Activated CD4-positive, alpha-beta T cell treated with anti-CD3 and anti-CD28 coated beads, Interleukin-2, Interleukin-6, amounts not matched to agents 100 ng/mL and 50 ng/mL, durations not matched to agents 16 hours and 8 hours (primary cell): ENCODE results near the gene ARHGEF10L.
"Not testable (repeated sequence)": the region's sequence is repeated elsewhere in the genome, so short reads cannot be mapped to it uniquely, and the experiment has no call there.

Source experiments
- DNase-seq: peaks from one replicate; pipeline ENCODE4 v3.0.0-alpha.2; 2020

ARHGEF10L gene, protein sequence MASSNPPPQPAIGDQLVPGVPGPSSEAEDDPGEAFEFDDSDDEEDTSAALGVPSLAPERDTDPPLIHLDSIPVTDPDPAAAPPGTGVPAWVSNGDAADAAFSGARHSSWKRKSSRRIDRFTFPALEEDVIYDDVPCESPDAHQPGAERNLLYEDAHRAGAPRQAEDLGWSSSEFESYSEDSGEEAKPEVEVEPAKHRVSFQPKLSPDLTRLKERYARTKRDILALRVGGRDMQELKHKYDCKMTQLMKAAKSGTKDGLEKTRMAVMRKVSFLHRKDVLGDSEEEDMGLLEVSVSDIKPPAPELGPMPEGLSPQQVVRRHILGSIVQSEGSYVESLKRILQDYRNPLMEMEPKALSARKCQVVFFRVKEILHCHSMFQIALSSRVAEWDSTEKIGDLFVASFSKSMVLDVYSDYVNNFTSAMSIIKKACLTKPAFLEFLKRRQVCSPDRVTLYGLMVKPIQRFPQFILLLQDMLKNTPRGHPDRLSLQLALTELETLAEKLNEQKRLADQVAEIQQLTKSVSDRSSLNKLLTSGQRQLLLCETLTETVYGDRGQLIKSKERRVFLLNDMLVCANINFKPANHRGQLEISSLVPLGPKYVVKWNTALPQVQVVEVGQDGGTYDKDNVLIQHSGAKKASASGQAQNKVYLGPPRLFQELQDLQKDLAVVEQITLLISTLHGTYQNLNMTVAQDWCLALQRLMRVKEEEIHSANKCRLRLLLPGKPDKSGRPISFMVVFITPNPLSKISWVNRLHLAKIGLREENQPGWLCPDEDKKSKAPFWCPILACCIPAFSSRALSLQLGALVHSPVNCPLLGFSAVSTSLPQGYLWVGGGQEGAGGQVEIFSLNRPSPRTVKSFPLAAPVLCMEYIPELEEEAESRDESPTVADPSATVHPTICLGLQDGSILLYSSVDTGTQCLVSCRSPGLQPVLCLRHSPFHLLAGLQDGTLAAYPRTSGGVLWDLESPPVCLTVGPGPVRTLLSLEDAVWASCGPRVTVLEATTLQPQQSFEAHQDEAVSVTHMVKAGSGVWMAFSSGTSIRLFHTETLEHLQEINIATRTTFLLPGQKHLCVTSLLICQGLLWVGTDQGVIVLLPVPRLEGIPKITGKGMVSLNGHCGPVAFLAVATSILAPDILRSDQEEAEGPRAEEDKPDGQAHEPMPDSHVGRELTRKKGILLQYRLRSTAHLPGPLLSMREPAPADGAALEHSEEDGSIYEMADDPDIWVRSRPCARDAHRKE (N-terminal part only)

DNA sequence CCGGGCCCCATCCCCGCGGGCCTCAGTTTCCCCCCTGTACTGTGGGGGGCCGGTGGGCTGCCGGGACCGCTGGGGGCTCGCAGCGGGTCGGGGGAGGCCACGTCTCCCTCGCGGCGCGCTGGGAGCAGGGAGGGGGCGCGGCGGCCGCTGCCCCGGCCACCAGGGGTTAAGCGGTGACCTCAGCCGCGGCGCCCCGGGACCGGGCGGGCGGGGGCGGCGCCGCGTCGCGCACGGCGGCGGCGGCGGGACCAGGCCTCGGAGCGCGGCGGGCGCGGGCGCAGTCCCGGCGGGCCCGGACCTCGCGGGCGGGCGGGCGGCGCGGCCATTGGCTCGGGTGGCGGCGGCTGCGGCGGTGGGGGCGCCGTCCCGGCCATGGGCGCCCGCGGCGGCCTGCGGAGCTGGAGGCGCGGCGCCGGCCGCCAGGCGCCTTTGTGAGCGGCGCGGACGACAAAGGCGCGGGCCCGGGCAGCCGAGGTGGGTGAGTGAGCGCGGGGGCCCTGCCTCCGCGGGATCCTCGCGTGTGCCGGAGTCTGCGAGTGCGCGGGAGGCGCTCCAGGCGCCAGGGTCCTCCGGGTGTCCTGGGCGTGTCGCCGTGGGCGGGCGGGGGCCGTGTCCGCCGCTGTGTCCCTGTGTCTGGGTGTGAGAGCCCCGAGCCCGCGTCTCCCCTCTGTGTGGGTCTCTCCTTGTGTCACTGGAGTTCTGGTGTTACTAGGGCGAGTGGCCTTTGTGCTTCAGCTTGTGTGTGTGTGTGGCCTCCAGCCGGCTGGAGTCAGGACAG, at the start of gene ARHGEF10L:
ARHGEF10L (plus strand) TSS at position 222 of the 778 bp plus-strand sequence. CDS start 40,898 bp downstream, outside the sequence.
- DNase-seq, result no peak

DNA sequence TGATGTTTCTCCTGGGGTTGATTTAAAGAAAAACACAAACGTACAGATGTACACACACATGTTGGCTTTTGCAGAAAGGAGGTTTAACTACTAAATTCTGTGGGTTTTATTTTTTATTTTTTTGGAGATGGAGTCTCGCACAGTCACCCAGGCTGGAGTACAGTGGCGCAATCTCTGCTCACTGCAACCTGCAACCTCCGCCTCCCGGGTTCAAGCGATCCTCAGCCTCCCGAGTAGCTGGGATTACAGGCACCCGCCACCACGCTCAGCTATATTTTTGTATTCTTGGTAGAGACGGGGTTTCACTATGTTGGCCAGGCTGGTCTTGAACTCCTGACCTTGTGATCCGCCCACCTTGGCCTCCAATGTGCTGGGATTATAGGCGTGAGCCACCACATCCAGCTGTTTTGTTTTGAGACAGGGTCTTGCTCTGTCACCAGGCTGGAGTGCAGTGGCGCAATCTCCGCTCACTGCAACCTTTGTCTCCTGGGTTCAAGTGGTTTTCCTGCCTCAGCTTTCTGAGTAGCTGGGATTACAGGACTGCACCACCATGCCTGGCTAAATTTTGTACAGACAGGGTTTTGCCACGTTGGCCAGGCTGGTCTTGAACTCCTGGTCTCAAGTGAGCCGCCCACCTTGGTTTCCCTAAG, 49.6 kb upstream of the ARHGEF10L start:
- DNase-seq, result not testable (repeated sequence)

DNA sequence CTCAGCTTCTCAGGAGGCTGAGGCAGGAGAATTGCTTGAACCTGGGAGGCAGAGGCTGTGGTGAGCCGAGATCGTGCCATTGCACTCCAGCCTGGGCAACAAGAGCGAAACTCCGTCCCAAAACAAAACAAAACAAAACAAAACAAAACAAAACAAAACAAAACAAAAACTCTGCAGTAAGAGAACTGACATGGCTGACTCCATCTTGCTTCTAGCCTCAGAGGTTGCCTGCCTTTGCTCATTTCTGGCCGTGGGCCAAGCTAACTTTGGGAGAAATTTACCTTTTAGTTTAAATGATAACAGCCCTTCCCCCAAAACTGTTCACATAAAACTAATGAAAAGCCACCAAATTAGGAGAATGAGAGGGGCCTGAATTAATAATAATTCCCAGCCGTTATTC, 48.8 kb upstream of the ARHGEF10L start:
- not testable (repeated sequence) for DNase-seq

DNA sequence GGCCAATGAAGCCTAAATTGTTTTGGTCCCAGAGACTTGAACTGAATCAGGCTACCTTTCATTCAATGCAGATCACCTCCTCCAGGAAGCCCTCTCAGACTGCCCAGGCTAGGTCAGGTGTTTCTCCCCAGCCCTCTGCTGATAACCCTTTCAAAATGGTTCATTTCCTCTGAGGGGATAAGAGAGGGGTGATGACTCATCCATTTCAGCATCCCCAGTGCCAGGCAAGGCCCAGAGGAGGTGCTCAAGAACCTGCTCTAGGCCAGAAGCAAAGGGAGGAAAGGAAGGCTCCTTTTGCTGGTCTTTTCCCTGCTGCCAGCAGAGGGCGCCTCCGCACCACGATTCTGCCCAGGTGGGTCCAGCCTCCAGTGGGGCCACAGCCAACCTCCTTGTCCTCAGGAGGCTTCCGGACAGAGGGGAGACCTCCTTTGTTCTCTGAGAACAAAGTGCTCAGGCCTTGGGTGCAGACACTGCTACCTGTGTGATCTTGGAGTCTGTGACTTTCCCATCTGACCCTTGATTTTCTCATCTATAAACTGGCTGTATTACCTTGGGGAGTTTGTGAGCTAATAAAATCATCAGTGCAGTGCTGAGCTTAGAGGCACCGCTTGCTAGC, 45.3 kb upstream of the ARHGEF10L start:
- DNase-seq, result peak; percentile 82

DNA sequence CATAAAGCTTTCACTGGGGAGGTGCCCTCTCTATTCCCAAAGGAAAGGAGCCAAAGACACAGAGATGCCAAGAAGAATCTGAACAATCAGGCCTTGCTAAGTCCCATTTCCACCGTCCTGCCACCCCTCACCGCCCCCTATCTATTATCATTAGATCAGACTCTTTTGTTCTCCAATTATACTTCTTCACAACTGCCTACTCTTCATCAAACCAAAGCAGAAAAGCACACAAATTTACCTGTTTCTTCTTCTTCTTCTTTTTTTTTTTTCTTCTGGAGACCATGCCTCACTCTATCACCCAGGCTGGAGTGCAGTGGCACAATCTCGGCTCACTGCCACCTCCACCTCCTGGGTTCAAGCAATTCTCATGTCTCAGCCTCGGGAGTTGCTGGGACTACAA, 43.1 kb upstream of the ARHGEF10L start:
- DNase-seq, result no peak

DNA sequence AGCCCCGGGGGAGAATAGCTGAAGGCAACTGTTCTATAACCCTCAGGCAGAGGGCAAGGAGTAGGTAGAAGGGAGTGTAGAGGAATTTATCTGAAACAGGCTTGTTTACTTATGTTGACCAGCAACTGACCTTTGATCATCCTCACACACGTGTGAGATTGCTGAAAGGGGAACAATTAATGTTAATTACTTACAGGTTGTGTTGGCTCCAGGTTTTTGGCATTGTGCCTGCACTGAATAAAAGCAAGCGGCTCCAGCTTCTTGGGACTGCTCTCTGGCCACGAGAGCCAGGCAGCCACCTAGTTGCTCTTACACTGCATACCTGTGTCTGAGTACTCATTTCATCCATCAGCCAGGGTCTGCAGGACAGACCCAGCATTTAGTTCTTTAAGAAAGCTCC, 41.3 kb upstream of the ARHGEF10L start:
- no peak for DNase-seq

DNA sequence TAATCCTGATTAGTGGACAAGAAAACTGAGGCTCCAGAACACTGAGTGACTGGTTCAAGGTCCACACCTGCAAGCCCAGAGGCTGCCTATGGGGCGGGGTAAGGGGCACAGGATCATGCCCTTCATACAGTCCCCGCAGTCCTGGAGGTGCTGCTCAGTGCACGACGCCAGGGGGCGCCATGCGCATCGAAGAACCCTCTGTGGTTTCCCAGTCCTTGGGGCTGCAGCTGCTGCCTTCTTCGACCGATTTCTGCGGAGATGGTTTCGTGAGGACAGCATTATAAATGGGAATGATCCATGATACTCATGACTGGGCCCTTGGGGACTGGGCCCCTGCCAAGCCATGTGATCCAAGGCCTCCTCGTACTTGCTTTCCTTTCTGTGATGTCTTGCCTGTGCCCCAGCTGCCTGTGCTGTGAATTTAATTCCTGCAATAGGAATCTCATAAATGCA, 37.1 kb upstream of the ARHGEF10L start:
- DNase-seq, result peak; percentile 75

DNA sequence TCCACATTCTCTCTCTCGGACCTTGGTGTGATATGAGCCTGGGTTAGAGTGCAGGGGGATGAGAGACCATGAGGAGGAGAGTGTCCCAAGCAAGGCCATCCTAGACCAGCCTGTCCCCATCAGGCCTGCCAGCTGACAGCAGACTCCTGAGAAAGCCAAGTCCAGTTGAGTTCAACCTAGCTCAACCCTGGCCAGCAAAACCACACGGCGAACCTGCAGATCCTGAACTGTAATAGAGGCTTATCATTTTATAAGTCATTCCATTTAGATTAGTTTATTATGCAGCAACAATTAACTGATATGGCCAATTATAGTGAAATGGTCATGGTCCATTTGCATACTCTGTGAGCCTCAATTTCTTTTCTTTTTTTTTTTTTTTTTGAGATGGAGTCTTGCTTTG, 36.4 kb upstream of the ARHGEF10L start:
- DNase-seq, result no peak

DNA sequence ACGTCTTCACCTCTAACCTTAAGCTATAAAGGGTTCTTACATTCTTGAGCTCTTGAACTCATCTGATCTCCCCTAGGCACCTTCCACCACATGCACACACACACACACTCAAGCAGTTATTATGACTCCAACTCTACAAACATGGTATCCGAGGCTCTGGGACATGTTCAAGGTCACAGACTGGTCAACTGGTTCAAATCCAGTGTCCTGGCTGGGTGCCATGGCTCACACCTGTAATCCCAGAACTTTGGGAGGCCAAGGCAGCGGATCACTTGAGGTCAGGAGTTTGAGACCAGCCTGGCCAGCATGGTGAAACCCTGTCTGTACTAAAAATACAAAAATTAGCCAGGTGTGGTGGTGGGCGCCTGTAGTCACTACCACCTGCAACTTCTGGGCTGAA, 32.3 kb upstream of the ARHGEF10L start:
- DNase-seq, result not testable (repeated sequence)

DNA sequence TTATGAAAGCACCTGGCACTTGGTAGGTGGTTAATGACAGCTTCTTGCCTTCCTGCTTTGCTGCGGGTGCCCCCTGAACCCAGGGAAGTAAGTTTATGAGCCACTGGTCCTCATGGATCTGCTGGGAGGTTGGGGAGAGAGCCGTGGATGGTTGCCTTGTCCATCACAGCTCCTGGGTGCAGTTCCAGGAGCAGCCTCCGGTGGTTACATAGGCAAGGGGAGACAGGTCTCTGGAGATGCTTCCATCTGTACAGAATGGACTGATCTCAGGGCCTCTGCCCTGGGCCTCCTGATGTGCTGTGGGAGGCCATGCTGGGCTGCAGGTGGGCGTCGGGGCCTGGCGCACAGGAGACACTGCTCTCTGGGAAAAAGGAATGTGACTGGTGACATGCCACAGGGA, 31.6 kb upstream of the ARHGEF10L start:
- DNase-seq, result no peak

DNA sequence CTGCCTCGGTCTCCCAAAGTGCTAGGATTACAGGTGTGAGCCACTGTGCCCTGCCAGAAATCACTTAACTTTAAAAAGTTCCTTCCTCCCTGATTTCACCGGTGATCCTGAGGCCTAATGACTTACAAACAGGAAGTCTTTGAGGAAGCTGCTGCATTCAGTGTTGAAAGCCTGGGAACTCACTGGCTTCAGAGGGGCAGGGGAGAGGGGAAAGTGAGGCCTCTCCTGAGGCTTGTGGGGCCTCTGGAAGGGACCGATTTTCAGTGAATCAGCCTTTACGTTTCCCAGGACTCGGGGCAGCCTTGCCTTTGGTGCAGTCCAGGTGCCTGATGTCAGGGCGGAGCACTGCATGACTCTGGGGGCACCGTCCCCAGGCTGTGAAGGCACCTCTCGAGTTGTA, 30.1 kb upstream of the ARHGEF10L start:
- no peak for DNase-seq

DNA sequence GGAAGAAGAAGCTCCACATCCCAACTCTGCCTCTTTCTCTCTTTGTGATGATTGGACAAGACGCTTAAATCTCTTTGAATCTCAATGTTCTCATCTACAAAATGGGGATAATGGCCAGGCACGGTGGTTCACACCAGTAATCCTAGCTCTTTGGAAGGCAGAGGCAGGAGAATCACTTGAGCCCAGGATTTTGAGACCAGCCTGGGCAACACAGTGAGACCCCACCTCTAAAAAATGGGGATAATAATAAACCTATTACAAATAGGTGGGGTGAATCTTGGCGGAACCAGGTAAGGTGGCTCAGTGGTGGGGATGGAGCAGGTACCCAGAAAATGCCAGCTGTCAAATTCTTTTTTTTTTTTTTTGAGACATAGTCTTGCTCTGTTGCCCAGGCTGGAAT, 29.4 kb upstream of the ARHGEF10L start:
- DNase-seq, result no peak

DNA sequence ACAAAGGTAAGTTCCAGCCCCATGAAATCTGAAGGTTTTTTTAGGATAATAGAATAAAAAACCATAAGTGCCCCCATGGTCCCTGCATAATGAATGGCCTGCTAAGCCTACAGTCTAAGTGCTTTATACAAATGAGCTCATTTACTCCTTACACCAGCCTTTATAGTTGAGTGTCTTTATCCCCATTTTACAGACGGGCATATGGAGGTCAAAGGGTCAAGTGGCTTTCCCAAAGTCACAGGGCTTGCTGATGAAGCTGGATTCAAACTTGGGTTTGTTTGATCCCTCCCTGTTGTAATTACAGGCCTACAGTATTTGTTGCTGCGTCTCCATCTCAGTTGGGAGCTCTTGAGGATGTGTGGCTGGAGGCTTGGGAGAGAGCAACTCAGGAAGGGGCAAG, 28.3 kb upstream of the ARHGEF10L start:
- no peak for DNase-seq

DNA sequence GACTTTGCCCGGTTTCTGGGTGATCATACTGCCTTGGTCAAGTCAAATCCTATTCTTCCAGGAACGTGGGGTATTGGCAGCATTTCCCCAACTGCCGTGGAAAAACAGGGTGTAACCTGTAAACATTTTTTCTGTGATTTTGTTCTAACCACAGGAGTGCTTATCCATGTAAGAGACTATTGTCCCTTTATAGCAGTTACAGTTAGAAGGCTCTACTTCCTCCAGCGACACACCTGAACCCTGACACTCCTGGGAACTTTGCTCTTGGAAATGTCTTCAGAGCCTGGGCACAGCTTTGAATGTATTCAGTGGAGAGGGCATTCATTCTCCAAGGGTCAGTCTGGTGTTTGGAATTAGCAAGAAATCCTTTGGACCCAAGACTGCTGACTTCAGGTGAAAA, 26.4 kb upstream of the ARHGEF10L start:
- no peak for DNase-seq

DNA sequence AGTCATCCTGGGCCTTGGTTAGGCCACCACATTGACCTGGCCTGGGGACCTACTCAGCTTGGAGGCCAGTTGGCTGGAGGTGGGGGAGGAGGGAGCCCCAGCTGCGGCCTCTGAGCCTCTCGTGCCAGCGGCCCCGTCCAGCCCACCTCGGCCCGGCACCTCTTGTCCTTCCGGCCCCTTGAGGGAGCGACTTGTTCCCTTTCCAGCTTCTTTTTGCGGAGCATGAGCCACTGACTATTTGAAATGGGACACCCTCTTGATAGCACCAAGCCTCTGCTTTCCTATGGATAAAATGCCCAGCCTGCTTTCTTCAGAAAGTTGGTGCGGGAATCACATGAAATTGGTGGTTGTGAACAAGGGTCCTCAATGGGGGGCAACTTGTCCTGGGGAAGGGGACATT, 24.7 kb upstream of the ARHGEF10L start:
- DNase-seq, result no peak

DNA sequence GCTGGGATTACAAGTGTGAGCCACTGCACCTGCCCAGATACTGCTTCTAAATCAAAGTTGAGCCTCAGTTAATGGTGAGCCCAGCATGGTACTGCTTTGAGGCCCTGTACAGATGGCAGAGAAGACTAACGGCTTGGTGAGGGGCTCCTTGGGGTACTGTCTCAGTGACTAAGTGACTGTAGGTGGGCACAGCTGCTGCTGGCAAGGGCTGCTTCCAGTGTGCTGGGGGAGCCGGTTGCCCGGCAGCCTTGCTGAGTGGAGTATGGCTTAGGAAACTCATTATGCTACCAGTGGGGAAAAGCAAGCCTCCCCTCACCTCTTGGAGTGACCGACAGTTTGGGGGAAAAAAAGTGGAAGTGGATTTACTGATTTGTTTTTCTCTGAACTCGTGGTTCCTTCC, 23.6 kb upstream of the ARHGEF10L start:
- DNase-seq, result no peak

DNA sequence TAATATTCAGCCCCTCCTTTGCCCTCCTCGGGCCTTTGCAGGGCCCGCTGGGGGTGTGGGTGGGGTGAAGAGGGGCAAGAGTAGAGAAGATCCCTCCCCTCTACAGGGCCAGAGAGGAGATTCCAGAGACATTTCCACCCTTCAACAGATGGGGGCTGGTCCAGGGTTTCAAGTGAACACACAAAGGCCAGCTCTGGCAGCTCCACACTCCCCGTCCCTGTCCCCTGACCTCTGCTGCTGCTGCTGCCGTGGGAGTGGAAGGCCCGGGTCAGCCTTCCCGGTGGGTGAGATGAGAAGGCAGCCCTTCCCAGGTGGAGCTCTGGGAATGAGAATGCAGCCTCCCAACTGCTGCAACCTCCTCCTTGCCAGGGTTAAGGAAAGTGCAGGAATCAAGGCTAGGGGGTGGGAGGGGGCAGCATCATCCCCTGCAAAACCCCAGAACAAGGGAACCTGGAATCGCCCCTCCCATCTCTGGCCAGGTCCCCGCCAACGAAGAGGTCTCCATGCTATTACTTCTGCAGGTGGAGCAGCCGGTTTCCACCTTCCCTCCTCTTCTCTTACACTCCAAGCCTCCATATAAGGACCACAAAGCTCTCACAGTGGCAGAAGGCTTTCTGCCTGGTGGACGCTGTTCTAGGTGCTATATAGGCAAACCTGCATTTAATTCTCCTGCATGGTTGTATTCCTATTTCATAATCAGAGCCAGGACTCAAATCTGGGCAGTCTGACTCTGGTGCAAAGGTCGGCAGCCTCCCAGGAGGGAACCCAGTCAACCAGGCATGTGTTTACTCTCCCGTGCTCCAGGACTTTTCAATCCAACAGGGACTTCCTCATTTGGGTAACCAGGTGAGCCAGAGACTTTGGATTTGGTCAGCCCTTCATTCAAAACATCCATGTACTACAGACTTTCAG, 22.9 kb upstream of the ARHGEF10L start:
- DNase-seq, result no peak

DNA sequence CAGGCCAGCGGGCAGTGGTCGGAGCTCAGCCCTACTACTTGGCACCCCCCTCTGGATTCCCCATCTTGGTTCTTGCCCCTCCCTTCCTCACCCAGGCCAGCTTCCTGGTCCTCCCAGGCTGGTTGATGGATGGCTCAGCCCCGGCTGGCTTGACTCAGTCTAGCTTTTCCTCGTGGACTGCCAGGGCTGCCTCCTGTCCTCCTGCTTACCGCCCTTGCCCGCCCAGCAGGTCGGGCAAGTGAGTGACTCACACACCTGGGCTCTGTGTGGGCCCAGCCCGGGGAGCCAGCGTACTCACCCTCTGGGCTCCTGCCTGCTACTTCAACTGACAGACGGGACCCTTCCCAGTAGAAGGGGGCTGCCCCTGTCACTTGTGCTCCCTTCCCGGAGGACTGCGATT, 19.5 kb upstream of the ARHGEF10L start:
- DNase-seq, result no peak

DNA sequence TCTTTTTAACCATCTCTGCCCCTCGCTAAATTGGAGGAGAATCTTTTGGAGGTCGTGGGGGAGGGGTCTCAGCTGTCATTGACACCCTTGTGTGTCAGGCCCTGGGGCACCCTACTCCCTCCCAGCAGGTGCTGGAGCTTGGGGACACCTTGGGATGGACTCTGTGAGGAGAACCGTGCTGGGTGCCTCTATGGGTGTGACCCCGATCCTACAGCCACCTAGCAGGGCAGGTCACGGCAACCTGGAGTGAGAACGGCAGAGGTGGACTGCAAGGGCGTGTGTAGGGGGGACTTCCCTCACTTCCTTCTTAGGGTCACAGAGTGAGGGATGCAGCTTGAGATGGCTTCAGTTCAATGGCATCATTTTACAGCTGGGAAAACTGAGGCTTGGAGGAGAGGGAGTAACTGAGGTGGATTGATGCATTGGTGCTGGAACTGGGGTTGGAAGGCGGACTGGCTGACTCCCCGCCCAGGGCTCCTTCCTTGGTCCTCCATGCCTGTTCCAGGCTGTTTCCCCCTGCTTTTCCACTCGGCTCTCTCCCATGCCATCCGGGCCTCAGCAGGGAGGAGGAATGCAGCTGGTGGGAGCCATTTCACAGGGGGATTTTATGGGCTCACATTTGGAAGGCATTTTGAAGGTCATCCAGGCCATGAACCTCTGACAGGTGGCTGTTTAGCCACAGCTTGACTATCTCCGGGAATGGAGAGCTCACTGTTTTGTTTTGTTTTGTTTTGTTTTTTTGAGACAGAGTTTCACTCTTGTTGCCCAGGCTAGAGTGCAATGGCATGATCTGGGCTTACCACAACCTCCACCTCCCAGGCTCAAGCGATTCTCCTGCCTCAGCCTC, 18.8 kb upstream of the ARHGEF10L start:
- no peak for DNase-seq
